NCI-H82 (cell line): ENCODE results near the gene ASPM.

Experiments used
- DNase-seq: peaks from one replicate; lab custom pipeline; 2025; lab: John Stamatoyannopoulos, UW

Gene ASPM

DNA sequence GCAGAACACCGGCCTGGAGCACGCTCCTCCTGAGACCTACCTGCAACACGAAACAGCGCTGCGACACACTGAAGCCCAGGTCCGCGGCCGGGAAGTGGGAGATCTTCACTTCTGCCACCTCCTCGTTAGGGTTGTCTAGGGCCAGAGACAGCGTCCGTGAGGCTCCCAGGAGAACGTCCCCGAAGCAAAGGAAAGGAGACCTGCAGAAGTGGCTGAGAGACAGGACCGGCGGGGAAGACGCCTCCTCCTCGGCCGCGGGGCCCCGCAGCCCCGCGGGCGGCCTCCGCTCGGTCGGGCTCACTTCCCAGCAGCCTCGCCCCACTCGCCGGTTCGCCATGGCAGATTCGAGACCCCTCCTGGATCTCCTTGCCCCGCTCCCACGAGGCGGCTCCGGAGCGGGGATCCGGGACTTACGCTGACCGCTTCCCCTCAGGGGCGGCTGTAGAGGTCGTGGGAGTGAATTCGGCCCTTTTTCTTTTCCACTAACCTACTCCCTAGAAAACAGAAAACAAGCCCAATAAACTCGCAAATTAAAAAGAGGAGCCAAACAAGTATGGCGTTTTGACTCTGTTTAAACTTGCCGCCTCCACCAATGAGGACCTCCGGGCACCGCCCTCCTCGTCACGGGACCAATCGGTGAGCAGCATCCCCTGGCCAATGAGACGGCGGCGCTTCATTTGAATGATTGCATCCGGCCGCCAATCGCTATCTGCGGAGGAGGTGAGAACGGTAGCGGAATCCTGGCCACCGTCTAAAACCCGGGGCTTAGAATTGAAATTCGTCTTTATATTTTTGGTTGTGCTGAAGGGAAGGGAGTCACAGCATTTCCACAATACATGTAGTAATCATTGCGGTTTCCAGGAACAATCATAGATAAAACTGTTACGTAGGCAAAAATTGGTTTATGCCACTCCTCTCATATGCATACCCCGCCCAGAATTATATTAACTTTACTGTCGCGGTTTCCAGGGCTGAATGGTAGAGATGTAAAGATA, at the start of gene ASPM:
Gene ASPM (minus strand): TSS at position 569 of the 995 bp plus-strand sequence. CDS start 232 bp downstream, at position 337.
- peak; percentile 99 for DNase-seq

DNA sequence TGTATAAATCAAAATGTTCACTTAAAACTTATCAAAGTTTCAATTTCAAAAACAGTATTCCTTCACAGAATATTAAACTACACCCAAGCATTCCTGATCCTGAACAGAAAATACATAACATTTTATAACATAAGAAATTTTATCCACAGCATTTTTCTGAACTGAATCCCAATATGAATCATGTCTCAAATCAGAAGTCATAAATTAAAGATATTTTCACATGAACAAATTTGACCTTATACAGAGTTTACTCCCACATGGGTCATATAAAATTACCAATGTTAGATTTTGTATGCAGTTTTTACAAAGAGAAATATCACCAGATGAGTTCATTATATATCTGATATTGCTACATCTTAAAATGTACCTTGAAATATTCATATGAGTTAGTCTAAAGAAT, 48.6 kb upstream of the ASPM start:
- no peak for DNase-seq

- peak; percentile 38 for DNase-seq
Measured at GRCh38 chr1:197184190-197184589, 37.7 kb upstream of the ASPM start.

DNA sequence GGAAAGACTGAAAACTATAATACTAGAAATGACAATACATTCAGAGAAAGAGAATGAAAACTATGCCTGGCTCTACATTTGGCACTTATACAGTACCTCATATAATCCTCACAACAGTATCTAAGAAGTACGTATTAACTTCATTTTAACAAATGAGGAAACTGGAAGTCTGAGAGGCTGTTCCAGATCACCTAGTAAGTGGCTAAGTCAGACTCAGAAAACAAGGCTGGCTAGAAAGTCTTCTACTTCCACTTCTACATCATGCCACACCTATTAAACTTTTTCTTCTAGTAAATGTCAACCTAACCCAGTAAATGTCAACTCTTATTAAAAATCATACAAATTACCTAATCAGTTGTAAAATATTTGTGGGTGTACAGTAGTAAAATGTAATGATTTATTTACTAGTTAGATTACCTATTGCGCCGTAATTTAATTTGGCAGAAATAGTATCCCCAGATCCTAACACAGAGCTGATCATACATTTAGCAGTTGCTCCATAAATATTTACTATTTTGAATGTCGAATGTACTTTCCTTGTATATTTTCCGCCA, 36.8 kb upstream of the ASPM start:
- DNase-seq: no peak

- DNase-seq: no peak
Measured at GRCh38 chr1:197182716-197183115, 36.2 kb upstream of the ASPM start.

- DNase-seq: no peak
Measured at GRCh38 chr1:197181982-197182381, 35.5 kb upstream of the ASPM start.

DNA sequence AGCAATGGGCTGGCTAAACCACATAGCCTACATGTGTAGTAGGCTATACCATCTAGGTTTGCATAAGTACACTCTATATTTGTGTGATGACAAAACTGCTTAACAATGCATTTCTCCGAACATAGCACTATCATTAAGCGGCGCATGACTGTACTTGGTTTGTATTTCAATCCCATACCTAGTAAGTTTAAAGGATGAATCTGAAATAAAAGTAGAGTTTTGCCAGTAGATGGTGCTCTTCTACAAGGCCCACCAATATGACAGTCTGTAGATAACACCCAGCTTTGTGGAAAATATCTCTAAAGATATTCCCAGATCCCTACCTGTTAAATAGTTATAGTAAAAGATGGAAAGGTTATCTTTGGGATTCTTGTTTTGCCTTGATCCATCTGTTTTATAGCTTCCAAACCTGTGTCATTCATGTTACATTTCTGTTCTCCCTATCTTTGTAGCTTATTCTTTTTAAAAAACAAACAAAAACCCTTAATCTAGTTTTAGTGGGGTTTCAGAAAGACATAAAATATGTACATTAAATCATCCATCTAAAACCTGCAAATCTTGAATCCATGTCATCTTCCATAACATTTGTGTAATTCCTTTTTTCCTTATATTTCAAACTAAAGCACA, 33.9 kb upstream of the ASPM start:
- DNase-seq: peak; percentile 80

DNA sequence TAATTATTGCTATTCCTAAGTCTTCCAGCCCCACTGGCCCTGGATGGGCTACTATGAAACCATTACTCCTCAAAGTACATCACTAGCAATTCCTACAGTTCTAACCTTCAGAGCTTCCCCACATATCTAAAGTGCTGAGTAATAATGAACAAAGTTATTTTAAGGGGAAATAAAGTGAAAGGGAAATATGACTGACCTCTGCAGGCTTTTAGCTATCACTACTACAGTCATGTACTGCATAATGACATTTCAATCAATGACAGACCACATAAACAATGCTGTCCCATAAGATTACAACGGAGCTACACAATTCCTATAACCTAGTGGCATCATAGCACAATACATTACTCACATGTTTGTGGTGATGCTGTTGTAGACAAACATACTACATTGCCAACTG, 32.5 kb upstream of the ASPM start:
- DNase-seq: no peak

- DNase-seq: no peak
Measured at GRCh38 chr1:197174818-197175217, 28.3 kb upstream of the ASPM start.

- no peak for DNase-seq
Measured at GRCh38 chr1:197173571-197174507, 27.4 kb upstream of the ASPM start.

DNA sequence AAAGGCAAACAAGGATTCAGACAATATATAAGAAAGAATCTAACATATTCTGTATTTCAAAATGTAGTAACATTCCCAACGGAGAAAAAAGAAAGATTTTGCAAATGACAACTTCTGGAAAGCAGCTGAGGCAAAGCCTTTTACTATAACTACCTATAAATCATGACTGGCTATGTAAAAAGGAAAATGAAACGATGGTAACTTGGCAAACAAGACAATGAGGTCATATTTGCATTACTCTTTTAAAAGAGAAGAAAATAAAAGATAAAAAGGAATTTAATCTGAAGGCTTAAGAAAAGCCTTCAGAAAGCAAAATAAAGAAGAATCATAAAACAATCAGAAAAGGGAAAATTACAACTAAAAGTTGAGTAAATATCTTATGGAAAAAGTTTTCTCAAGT, 25.1 kb upstream of the ASPM start:
- DNase-seq: no peak

DNA sequence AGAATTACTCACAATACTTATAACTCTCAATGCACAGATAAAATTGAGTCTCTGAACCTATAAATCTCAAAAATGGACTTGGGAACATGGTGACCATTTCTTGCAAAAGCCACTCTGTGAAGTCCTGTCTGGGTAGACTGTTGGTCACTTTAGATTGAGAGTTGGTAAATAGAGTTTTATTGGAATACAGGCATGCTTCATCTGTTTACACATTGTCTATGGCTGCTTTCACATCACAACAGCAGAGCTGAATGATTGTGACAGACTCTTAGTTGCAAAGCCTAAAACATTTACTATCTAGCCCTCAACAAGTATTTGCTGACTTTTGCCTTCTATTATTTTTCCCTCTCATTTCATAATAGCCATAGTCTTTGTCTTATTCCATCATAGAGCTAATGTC, 24.1 kb upstream of the ASPM start:
- no peak for DNase-seq

DNA sequence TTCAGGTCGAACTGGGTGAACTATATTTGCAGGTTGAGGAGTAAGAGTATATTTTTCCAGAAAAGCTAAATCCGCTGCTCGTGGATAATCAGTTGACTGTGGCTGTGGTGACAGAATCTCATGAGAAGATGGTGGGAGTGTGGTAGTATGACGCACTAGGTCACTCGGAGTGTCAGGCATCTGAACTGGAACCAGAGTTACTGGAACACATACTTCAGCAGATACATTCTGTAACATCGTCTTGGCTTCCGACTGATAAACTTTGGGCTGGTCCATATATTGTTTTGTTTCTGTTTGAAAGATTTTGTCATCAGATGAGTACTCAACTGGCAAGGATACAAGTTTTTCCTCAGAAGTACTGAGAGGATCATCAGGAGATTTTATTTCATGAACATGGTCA, 13.0 kb upstream of the ASPM start:
- DNase-seq: no peak

- no peak for DNase-seq
Measured at GRCh38 chr1:197156692-197157091, 10.2 kb upstream of the ASPM start.

- no peak for DNase-seq
Measured at GRCh38 chr1:197152662-197153061, 6.2 kb upstream of the ASPM start.

DNA sequence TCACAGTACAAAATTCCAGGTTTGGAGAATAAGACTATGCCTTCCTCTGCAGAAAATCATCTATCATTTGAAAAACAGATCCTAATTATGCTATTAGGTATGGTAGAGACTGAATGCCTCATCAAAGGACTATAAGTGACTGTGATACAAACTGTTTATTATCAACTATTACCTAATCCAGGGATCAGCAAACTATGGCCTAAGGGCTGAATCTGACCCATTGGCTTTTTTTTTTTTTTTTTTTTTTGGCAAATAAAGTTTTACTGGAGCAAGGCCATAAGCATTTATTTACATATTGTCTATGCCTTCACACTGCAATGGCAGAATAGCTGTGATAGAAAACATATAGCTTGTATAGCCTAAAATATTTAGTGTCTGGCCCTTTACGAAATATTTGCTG, 4.7 kb upstream of the ASPM start:
- no peak for DNase-seq

DNA sequence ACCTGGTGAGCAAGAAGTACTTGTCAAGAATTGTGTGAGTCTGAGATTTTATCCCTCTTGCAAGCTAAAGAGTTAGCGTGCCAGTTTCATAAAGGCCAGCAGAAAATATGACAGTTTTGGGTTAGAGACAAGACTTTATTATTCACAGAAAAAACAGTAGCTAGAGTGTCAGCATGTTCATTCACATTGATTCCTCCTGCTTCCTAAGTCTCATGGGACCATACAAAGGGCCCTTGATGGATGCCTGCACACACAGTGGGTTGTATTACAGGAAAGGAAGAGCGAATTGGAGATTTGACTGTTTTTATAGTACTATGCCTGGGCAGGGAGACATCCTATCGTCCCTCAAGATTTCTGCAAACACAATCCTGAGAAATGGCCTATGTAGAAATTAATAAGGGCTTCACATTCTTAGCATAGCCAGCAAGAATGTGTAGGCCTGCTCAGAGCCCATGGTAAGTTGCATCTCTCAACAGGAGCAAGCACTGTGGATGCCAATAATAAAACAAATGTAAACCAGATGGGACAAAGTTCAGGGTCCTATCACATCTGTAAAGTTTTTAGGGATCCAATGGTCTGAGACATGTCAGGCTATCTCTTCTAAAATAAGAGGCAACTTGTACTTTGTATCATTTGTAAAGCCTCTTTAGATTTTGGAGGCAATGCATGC, 4.0 kb upstream of the ASPM start:
- no peak for DNase-seq

DNA sequence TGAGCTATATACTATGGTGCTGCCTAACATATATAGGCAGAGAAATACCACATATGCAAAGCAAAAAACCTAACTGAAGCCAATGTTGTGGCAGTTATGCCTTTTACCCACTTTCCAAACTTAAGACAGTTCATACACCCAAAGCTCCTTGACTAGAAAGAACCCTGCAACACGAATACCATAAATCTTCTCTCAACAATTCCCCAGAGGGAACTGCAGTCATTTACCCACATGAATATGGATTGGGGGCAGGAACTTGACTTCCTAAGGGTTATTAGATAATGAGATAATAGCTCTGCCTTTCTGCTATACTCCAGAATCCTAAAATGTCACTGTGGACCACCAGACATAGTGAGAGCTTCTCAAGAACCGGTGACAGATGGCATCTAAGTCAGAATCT, 2.9 kb upstream of the ASPM start:
- peak; percentile 30 for DNase-seq

DNA sequence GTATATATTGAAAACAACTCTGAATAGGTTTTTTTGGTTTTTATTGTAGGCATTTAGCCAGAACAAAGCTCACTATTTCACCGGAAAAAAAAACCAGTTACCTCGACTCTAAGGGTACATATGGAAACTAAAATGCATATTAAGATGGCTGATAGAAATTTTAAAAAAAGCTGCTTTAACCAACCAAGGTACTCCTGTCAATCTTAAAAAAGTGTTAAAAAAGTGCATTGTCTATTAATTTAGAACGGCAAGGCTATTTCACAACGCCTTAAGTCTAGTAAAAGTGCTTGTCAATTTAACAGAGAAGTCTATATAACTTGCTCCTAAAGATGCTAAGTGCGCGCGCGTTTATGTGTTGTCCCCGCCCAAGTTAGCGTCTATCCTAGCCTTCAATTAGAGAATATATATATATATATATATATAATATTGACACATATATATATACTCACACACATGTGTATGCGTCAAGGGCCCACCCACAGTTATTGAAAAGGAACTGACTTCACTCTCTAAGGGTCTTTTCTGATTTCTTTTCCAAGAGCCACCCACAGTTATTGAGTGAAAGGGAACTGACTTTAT, 934 bp downstream of the ASPM start:
- peak; percentile 55 for DNase-seq

DNA sequence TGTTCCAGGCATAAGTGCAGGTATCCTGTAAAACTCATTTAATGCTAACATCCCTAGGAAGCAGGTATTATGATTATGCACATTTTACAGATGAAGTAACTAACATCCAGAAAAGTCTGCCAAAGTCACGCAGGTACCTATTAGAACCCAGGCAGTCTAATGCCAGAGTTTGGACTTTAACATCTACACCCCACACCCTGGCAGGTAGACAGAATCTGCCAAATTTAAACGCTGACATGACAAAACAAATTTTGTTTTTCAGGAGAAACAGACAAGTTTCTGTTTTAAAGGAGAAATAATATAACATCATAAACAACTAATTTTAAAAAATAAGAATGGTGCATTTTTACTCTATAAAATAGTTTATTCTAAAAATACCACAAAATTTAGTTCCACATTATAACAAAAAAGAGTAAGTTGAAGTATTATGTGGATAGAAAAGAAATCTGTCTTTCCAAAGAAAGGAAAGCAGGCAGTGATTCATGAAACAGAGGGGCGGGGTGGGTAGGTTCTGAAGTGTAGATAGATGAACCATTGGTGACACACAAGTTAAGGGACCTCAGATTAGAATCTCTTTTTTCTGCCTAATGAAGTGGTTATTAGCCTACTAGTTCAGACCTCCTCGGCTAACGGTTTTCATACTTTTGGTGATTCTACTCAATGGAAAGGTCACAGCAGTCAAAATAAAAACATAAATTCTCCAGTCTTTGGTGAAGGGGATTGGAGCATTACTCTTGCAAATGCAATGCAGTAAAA, 1.7 kb downstream of the ASPM start:
- DNase-seq: peak; percentile 38
